Left lung (tissue), 14 donors: ENCODE results near the gene PVRIG. TPM values are rescaled to one million over a fixed set of nuclear protein-coding genes. Genes with fewer than 3 reads are reported as not detected.
A peak's percentile ranks its signal among the peaks of the same experiment; 100 is the strongest.
"Not testable (repeated sequence)": the region's sequence is repeated elsewhere in the genome, so short reads cannot be mapped to it uniquely, and the experiment has no call there.

Source experiments
- ATAC-seq: fragments of 200-7000 bp; cut with Tn5 transposase; one replicate; pipeline ENCODE4 v1.9.1; 2020; ENCODE audit warnings: moderate library complexity
- DNase-seq, 4 donors: peaks; one replicate each; pipeline ENCODE4 v3.0.0-alpha.2; 2013 to 2020
- H3K27ac ChIP-seq, 2 donors: fragments of 200-600 bp; sonication (generic) in 1 of 2; one replicate each; pipeline versions ENCODE4 v1.5.0 to v1.8.0; 2020 to 2021
- H3K27me3 ChIP-seq, 2 donors: fragments of 200-600 bp; sonication (generic) in 1 of 2; one replicate each; pipeline versions ENCODE4 v1.5.0 to v1.8.0; 2020 to 2021
- H3K36me3 ChIP-seq, 2 donors: fragments of 200-600 bp; sonication (generic) in 1 of 2; one replicate each; pipeline versions ENCODE4 v1.5.0 to v1.8.0; 2020 to 2021
- H3K4me1 ChIP-seq, 2 donors: fragments of 200-600 bp; one replicate each; pipeline ENCODE4 v1.8.0; 2021
- H3K4me3 ChIP-seq, 2 donors: fragments of 200-600 bp; sonication (generic) in 1 of 2; one replicate each; pipeline versions ENCODE4 v1.5.0 to v1.8.0; 2020 to 2021; ENCODE audit warnings: mild to moderate bottlenecking in 1 of 2
- H3K9me3 ChIP-seq, 2 donors: fragments of 200-600 bp; sonication (generic) in 1 of 2; one replicate each; pipeline versions ENCODE4 v1.5.0 to v1.8.0; 2020 to 2021
- CTCF ChIP-seq, 2 donors: fragments of 200-600 bp; sonication (generic) in 1 of 2; IDR thresholded peaks; one replicate each; pipeline versions ENCODE4 v1.5.0 to v1.8.0; 2021; ENCODE audit warnings: antibody characterized with exemption in 2 of 2
- intact Hi-C, 2 donors: fragments of 100-400 bp; cut with DNase I; formaldehyde crosslinking; loops; one replicate each; pipeline versions ENCODE4 v1.11.2 to v1.14.2; 2022
- long read RNA-seq, 12 donors: library from polyadenylated mRNA in 2 of 12; unstranded in 2 of 12; transcript quantifications; one replicate each; pipeline ENCODE4 v2.0.0 and lab custom pipeline, GENCODE V29; 2019 to 2026
- polyA plus RNA-seq, 6 donors: library from polyadenylated mRNA; unstranded; fragments of 120-200 nt; gene quantifications; one replicate each; pipeline ENCODE4 v1.2.1, GENCODE V29; 2013; ENCODE audit not compliant: insufficient read length in 6 of 6
- total RNA-seq, 2 donors: library from RNA; stranded (reverse); fragmentation: NEBNext Ultra II Directional; extraction: Animal tissue kit (Norgen Biotek cat#: 25700); gene quantifications; one replicate each; pipeline ENCODE4 v1.2.1, GENCODE V29; 2021
- donor health status: DM: no; HTN: yes; CAD: no.
- donor health status: DM: no; HTN: no; CAD: no.

PVRIG gene
- total RNA-seq: under 1 TPM; 0.41 to 0.42 TPM
- polyA plus RNA-seq: 1 to 10 TPM; 4.0 to 9.1 (median 8.2) TPM
- long read RNA-seq, donor 1: 0 reads
- long read RNA-seq, donor 2: 0 reads
- long read RNA-seq, donor 3: 0 reads
- long read RNA-seq, donor 4, partial matches to known transcripts: 1 of 1 reads
- long read RNA-seq, donor 4, other reads (novel, unspliced or antisense): 0 of 1 reads
- long read RNA-seq, donor 5: 0 reads
- long read RNA-seq, donor 6: 0 reads
- long read RNA-seq, donor 7: 0 reads
- long read RNA-seq, donor 8: 0 reads
- long read RNA-seq, donor 9: 0 reads
- long read RNA-seq, donor 10, partial matches to known transcripts: 5 of 5 reads
- long read RNA-seq, donor 10, other reads (novel, unspliced or antisense): 0 of 5 reads
- long read RNA-seq, donor 11: 0 reads
- long read RNA-seq, donor 12: 0 reads

- Histone ChIP-seq H3K36me3 (peaks cover 0 to 14% of the 10 kb centered on the region in 2 donors), H3K4me3 (peak within 1 kb of the TSS in 1 of 2 donors; percentile 28), H3K27ac (peak within 1 kb of the TSS in 1 of 2 donors; percentile 41)
- not testable (repeated sequence) for ATAC-seq, H3K9me3 ChIP-seq, H3K4me1 ChIP-seq, H3K27me3 ChIP-seq
- intact Hi-C loops: loop anchor here in 1 of 2 donors (5.0 kb wide), 1 partner anchor 83 kb away; no protein-coding TSS in a partner anchor
- DNase-seq: peak in 1 of 4 donors; percentile 62
Measured at GRCh38 chr7:100219801-100220585, at the start of gene PVRIG. PVRIG (plus strand) TSS chr7:100219949; CDS start chr7:100219971, 22 bp downstream.

DNA sequence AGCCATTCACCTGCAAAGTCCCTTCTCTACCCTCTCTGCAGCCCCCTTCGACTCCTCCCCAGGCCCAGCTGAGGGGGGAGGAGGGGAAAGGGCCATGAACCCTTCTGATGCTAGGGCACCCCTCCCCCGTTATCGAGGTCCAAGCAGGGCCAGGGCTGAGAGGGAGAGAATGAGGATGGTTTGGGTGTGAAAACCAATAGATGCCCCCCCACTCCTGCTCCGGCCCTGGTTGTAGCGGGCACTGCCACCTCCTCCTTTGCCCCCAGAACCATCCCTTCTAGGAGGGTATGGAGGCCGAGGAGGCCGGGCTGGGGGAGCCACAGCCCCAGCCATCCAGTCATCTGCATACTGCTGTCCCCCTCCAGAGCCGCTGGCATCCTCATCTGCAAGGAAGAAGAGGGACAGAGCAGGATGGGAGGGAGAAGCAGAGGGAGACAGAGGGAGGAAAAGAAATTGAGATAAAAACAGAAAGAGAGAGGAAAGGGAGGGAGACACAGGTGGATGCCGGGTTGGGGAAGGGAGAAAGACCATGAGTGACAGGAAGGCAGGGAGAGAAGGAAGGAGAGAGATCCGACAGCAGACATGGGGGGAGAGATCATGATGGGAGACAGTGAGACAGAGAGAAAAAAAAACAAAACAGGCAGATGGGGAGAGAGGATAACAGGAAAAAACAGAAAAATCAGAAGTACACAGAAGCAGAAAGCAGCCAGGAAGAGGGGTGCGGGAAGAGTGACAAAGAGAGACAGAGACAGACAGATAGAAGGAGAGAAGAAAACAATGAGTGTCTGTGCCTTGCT, 49.5 kb upstream of the PVRIG start:
- ATAC-seq: no peak
- TF ChIP-seq CTCF (IDR thresholded peaks at IDR 0.05): no peak
- intact Hi-C loops: no loop called here
- H3K9me3 ChIP-seq: no peaks in the 10 kb centered on the region
- peaks cover 0 to 43% of the 10 kb centered on the region in 2 donors for H3K4me1 ChIP-seq
- H3K27ac ChIP-seq: no peak overlapping the region
- no peaks in the 10 kb centered on the region for H3K36me3 ChIP-seq
- H3K4me3 ChIP-seq: no peak overlapping the region
- DNase-seq: no peak
- H3K27me3 ChIP-seq: peaks cover 10 to 75% of the 10 kb centered on the region in 2 donors

DNA sequence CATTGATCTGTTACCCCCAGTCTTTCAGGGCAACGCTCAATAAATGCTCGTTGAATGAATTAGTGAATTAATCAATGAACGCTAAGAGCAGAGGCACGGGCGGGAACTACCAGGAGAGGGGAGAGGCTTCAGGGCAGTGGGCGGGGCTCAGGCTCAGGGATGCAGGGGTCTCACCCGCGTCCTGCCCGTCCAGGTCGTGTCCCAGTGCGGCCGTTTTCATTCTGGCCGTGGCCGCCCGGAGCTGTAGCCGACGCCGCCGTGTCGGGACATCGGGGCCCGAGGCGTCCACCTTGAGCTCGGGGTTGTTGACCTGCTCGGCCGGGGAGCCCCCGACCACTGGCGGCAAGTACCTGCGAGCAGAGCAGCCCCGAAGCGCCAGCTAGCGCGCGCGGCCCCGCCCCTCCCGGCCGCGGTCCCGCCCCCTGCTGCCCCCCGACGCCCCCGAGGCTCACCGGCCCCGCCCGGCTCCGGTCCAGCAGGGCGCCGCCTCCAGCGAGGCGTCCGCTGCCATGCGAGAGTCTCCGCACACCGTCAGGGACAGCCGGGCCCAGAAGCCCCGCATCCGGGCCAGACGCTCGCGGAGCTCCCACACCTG, 48.6 kb upstream of the PVRIG start:
- Histone ChIP-seq H3K4me3 (peak overlapping the region; percentile 9 to 30), H3K9me3 (no peaks in the 10 kb centered on the region), H3K27ac (no peak overlapping the region), H3K36me3 (no peaks in the 10 kb centered on the region), H3K27me3 (peaks cover 10 to 71% of the 10 kb centered on the region in 2 donors), H3K4me1 (peaks cover 0 to 43% of the 10 kb centered on the region in 2 donors)
- TF ChIP-seq CTCF (IDR thresholded peaks at IDR 0.05): no peak
- intact Hi-C loops: no loop called here
- ATAC-seq (peak; percentile 13), DNase-seq (peak in 1 of 4 donors; percentile 81)

DNA sequence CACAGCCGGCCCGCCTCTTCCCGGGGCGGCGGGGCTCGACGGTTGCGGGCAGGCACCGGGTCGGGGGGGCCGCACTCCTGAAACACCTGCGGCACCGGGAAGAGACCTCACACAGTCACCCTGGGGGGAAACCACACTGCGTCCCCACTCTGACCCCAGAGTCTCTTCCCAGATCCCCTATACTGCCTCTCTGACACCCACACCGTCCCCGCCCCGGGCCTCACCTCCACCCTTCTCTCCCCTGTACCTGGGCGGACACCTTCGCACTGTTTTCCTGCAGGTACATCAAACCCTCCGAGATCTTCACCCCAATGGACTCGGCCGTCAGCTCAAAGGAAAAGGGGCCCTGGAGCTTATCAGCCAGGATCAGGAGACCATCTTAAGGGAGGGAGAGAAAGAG, 47.9 kb upstream of the PVRIG start:
- Histone ChIP-seq H3K27ac (no peak overlapping the region), H3K4me3 (peak overlapping the region; percentile 9 to 30), H3K36me3 (no peaks in the 10 kb centered on the region), H3K27me3 (peaks cover 10 to 64% of the 10 kb centered on the region in 2 donors), H3K9me3 (no peaks in the 10 kb centered on the region), H3K4me1 (peaks cover 0 to 43% of the 10 kb centered on the region in 2 donors)
- intact Hi-C loops: no loop called here
- DNase-seq: no peak
- no peak for ATAC-seq
- no peak for TF ChIP-seq CTCF (IDR thresholded peaks at IDR 0.05)
